Erythroblast (primary cell): ENCODE measurements around the gene KCNH1.

ENCODE experiments used
- GATA1 ChIP-seq: IDR thresholded peaks from 2 replicates; pipeline ENCODE4 v1.6.1; 2011; ENCODE audit warnings: low read depth, mild to moderate bottlenecking, control low read depth, low read length, moderate library complexity
- POLR2A ChIP-seq: IDR thresholded peaks from 2 replicates; pipeline ENCODE4 v1.6.1; 2011; ENCODE audit warnings: mild to moderate bottlenecking, low read length

- TF ChIP-seq POLR2A (no peak), GATA1 (no peak)
Measured at GRCh38 chr1:211153932-211154331, 20.0 kb upstream of the KCNH1 start.
